Measurements from ENCODE around the gene FBXL17. TPM values are rescaled to one million over a fixed set of nuclear protein-coding genes. Genes with fewer than 3 reads are reported as not detected.
"Not testable (repeated sequence)": the region's sequence is repeated elsewhere in the genome, so short reads cannot be mapped to it uniquely, and the experiment has no call there.

Gene FBXL17
- total RNA-seq, 1 donor from 2014 or later: 14.0 TPM

DNA sequence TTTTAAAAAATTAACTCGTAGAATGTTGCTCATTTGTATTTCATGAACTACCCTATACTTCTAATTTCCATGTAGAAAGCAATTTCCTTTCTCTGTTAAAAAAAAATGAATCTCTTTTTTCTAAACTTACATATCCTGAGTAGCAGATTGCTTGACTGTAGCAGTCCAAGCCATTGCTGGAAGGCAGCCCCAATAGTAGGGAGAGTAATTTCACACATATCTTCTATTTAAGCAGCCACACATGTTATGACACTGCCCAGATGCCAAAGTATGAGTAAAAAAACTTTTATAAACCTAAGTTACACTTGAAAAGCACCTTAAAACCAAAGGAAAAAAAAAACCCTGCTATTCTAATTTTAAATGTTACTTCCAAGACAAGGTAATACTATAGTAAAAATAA is 69.6 kb downstream of the FBXL17 start:
- intact Hi-C loops (cut with micrococcal nuclease): no loop called here

DNA sequence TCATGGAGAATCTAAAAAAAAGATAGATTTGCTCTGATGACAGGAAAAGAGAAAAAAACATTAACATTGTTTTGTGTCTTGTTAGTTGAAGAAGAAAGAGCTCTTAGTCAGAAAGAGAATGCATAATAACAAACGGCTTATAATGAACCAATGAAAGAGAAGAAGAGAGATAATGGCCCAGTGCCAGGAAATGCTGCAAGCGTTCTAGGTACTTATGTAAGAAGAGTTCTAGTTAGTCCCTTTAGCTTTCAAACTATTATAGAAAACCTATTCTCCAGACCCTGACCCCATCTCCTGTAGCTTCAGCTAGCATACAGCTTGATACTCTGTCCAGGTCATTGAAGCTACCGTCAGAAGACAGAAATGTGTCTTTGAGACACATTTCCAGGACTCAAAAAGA is 70.2 kb downstream of the FBXL17 start:
- intact Hi-C loops (cut with micrococcal nuclease): no loop called here

DNA sequence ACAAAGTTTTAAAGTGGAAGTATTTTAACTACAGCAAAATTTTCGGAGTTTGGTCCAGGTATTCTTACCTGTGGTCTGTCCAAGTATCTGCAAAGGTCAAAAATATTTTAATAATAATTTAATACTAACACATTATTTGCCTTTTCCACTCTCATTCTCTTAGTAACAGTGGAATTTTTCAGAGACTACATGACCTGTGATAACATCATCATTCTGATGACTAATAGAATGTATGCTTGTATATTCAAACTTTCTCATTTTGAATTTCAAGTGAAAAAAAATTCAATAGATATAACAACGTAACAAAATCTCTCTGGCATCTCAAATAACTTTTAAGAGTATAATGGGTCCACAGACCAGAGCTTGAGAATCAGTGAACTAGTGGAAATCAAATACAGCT is 78.3 kb downstream of the FBXL17 start:
- intact Hi-C loops (cut with micrococcal nuclease): no loop called here

DNA sequence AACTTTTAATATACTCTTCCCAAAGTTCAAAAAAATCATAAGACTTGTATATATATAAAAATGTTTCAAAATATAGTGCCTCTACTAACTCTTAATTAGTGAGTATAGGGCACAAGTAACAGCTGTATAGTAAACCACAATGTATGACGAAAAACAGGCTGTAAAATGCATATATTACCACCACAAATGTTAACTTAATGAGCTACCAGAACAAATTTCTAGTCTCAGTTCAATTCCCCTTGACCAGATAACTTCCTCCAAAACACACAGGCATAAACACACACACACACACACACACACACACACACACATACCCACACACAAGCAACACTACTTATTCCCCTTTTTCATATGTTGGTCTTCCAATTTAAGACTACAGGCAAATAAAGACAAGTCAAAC is 78.8 kb downstream of the FBXL17 start:
- intact Hi-C loops (cut with micrococcal nuclease): no loop called here

- intact Hi-C loops (cut with micrococcal nuclease): no loop called here
Observed at GRCh38 chr5:108297042-108297601, 84.8 kb downstream of the FBXL17 start.

DNA sequence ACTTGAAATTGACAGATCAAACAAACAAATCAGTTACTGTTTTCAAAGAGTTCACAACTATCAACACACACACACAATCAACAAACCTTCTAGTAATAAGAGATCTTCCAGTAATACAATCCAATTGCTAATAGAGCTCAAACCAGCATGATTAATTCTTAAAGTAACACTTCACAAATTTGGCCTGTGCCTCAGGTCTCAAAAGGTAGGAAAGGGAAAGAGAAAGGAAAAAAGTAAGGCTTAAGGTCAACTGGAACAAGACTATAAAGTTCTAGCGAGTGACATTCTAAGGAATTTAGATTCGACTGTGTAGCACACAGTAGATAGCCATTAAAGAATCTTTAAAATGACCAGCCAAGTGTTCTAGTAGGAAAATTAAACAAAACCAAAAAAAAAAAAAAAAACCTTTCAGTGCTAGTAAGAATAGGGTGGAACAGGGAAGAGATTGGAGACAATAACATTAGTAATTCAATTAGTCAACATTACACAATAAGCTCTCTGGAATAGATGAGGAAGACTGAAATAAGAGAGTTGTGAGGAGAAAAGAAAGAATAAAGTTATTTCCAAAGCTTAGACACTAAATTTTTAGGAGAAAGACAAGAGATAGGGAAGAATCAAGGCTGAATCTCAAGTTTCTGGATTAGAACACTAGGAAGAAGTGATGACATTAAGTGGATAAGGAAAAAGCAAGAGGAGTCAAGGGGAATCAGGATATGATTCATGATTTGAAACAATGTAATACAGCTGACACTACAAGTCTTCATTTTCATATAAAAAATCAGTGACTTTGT is 86.1 kb downstream of the FBXL17 start:
- intact Hi-C loops (cut with micrococcal nuclease): no loop called here

- intact Hi-C loops (cut with micrococcal nuclease): no loop called here
Observed at GRCh38 chr5:108280960-108281569, 100.8 kb downstream of the FBXL17 start.

DNA sequence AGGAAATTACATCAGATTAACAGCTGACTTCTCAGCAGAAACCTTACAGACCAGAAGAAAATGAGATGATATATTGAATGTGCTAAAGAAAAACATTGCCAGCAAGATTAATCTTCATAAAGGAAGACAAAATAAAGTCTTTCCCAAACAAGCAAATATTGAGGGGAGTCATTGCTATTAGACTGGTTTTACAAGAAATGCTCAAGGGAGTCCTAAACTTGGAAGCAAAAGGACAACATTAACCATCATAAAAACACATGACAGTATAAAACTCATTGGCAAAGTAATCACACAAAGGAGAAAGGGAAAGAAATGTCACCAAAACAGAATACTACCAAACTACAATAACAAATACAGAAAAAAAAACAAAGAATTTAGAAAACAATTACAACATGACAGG is 101.7 kb downstream of the FBXL17 start:
- intact Hi-C loops (cut with micrococcal nuclease): no loop called here

GRCh38 chr5:108278285-108279240 is 103.3 kb downstream of the FBXL17 start:
- intact Hi-C loops (cut with micrococcal nuclease): no loop called here

DNA sequence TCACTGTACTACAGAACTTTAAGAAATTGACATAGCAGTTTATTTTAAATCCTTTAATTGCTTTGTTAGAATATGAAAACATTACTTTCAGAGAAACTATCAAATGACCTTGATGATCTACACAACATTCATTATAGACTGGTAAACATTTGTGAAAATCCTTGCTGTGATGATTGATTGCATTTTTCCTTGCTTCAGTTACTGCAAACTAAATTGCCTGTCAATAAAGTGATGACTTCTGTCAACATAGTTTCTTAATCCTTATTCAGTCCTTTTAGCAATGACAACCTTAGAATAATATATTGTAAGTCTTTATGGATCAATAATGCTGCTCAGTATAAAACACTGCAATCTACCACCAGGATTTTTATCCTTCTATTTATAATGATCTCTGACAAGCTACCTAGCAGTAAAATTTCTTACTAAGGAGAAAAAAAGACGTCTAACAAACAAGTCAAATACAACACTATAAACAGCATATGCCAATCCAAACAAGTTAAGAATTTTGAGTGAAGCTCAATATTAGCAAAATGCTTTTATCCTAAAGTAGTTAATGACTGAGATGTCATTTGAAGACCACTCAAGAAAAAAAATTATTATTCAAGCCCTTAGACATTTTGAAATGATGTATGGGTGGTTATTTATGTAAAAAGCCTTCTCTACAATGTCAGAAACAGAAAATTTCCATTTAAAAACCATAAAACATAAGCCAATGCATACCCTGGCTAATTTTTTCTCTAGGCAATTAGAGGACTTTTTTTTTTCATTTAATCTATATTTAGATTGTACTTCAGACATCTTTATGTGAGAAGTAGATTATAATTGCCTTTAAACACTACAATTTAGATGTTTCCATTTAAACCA is 105.5 kb downstream of the FBXL17 start:
- intact Hi-C loops (cut with micrococcal nuclease): no loop called here

GRCh38 chr5:108274080-108274479 is 107.8 kb downstream of the FBXL17 start:
- intact Hi-C loops (cut with micrococcal nuclease): not testable (repeated sequence)

DNA sequence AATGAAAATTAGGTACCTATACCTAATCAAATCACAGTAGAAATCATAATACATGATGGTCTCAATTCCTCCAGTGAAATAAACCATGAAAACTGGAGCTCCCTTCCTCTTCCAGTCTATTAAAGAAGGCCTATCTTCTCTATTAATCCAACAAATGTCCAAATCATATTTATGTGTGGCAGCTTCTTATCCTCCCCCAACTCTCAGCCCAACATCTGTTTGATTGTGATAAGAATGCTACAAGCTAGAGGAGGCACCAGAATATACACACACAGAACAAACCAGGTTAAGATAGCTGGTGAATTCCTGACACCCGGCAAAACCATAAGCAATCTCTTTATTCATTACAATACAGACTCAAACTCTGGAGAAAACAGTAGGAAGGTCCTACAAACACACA is 110.8 kb downstream of the FBXL17 start:
- intact Hi-C loops (cut with micrococcal nuclease): no loop called here

GRCh38 chr5:108266242-108266641 is 115.7 kb downstream of the FBXL17 start:
- intact Hi-C loops (cut with micrococcal nuclease): no loop called here

GRCh38 chr5:108264533-108264932 is 117.4 kb downstream of the FBXL17 start:
- intact Hi-C loops (cut with micrococcal nuclease): no loop called here

DNA sequence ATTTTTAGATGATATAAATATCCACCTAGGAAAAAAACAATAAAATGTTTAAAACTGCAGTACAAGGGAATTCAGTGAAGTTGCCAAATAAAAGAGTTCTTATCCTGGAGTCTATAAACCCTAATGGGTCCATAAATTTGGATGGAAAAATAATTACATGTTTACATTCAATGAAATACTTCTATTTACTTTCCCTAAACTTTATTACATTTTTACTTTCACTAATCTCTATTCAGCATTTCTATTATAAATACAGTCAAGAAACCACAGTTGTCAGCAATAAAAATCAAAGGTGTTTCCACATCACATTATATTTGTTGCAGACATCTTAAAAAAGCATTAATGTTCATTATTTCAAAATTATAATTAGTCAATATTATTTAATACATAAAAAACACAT is 118.6 kb downstream of the FBXL17 start:
- intact Hi-C loops (cut with micrococcal nuclease): no loop called here

- intact Hi-C loops (cut with micrococcal nuclease): loop anchor here (1.0 kb wide), 1 partner anchor 84 kb away; no protein-coding TSS in a partner anchor
Observed at GRCh38 chr5:108260858-108261170, 121.1 kb downstream of the FBXL17 start.

DNA sequence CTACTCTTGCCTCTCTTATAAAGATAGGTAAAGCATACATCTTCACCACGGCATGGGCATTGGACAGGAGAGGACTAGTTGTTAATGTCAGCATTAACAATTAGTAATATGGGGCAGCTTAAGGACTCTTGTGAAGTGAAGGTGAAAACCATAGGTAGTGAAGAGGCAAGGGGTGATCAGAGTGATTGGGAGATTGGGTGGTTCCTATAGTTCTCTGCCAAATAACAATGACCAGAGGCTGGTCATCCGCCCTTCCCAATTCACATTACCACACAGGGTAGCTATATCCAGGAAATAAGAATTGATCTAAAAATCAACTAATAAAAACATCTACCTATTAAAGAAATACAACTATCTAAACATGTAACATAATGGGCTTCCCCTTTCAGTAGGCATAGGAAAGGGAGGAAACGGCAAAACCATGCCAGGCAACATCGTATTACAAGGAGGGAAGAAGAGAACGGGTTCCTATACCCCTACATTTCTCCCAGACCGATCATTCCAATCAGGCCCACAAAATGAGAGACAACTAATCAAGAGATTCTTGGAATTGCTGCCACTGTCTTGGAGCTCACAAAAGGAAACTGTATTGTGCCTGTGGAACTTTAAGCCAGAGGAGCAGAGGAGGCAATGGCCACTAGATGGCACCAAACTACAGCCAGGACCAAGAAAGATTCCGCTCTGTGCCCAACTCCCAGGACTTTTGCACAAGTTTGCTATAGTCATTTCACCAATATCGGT is 121.6 kb downstream of the FBXL17 start:
- intact Hi-C loops (cut with micrococcal nuclease): loop anchor here (1.0 kb wide), 1 partner anchor 85 kb away; no protein-coding TSS in a partner anchor

GRCh38 chr5:108259306-108259705 is 122.6 kb downstream of the FBXL17 start:
- intact Hi-C loops (cut with micrococcal nuclease): no loop called here

DNA sequence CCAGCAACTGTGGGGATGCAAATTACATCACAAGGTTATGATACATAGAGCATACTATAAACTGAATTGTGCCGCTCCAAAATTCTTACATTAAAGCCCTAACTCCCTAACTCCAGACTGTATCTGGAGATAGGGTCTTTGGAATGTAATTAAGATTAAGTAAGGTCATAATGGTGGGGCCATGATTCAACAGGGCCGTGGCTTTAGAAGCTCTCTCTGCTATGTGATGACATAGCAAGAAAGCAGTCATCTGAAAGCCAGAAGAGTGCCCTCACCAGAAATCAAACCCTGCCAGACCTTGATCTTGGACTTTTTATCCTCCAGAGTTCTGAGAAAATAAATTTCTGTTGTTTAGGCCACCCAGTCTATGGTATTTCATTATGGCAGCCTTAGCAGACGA is 123.9 kb downstream of the FBXL17 start:
- intact Hi-C loops (cut with micrococcal nuclease): no loop called here

GRCh38 chr5:108255468-108255867 is 126.4 kb downstream of the FBXL17 start:
- intact Hi-C loops (cut with micrococcal nuclease): no loop called here
